Stimulated activated CD8-positive, alpha-beta memory T cell treated with anti-CD3 and anti-CD28 coated beads, Interleukin-4, amount 100 ng/mL, for 4 hours (primary cell): ENCODE results near the gene IL5RA.

Experiments used
- DNase-seq, 2 donors: peaks; one replicate each; pipeline ENCODE4 v3.0.0-alpha.2; 2020; ENCODE audit warnings: low read depth in 2 of 2, low spot score in 1 of 2

Gene IL5RA, protein sequence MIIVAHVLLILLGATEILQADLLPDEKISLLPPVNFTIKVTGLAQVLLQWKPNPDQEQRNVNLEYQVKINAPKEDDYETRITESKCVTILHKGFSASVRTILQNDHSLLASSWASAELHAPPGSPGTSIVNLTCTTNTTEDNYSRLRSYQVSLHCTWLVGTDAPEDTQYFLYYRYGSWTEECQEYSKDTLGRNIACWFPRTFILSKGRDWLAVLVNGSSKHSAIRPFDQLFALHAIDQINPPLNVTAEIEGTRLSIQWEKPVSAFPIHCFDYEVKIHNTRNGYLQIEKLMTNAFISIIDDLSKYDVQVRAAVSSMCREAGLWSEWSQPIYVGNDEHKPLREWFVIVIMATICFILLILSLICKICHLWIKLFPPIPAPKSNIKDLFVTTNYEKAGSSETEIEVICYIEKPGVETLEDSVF

DNA sequence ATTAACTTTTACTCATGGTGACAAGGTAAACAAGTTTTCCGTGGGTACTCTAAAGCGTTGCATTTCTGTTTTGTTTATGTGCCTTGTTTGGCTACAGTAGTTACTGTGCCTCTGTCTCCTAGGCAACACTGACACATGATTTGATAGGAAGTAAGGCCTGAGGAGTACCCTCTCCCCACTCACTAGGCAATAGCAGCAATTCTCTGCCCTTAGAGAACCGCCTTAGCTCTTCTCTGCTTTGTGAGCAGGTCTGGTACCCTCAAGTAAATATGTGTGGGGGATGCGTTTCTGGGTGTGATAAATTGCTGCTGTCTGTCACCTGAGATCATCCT, at the start of gene IL5RA:
TSS of gene IL5RA (minus strand) at position 76 of the 332 bp plus-strand sequence. CDS start 5,390 bp downstream, outside the sequence.
- DNase-seq, result no peak

GRCh38 chr3:3157484-3157883, 47.3 kb upstream of the IL5RA start:
- no peak for DNase-seq

DNA sequence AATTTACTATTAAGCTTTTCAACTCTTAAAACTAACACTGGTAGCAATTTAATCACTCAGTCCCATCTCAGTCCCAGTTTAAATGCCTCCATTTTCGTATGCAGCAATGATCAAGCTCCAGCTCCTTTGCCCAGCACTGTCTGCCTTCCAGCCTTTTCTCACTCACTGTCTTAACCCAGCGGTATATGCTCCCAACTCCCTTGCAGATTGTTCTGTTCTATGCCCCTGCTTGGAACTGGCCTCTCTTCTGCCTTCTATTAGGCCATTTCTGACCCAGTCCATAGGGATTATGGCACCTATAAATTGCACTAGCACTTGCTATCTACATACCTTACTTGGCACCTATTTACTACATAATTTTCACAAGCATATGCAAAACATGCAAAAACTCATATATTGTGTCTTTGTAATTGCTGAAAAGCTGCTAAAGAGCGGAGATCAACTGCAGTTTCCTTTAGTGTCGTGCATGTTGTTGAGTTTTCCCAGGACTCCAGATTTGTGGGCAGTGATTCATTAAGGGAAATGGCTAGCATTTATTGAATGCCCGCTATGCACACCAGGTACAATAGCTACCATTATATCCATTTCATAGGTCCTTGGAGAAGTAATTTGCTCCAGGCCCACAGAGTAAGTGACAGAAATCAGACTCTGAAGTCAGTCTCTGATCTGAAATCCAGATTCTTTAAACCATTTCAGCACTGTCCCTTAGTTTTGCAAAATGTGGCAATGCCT, 44.9 kb upstream of the IL5RA start:
- no peak for DNase-seq

- DNase-seq, result no peak
These were observed 41.3 kb upstream of the IL5RA start for GRCh38 chr3:3151513-3151912.

DNA sequence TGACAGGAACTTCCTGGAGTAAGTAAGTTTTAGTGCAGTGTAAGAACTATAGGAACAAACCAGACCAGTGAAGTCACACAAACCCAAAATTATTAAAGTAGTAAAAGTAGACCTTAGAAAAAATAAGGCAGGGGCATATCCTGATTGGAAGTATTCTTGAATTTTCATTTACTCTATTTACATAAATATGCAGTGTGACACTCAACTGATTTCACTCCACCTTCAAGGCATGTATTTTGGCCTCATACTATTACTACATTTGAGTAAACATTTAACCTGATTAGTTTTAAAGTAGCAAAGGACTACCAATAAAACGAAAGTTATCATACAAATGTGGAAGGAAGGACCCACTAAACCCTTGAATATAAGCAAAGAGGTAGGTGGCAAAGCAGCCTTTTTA, 39.4 kb upstream of the IL5RA start:
- DNase-seq, result no peak

DNA sequence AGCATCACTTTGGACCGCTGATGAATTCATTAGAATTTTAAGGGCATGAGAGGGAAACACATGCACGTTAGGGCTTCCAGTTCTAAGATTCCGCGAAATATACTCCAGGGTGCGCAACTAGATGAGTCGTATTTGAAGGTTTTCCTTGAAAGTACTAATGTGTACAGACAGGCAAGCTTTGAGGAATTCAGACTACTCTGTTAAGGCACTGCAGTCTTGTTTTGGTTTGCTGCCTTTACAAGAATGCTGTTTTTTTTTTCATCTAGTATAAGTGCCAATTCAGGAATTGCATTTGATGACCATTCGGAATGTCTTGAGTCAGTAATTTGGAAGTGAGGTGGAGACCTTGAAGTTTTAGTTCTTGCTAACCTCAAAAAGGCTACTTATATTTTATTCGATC, 35.7 kb upstream of the IL5RA start:
- no peak for DNase-seq

DNA sequence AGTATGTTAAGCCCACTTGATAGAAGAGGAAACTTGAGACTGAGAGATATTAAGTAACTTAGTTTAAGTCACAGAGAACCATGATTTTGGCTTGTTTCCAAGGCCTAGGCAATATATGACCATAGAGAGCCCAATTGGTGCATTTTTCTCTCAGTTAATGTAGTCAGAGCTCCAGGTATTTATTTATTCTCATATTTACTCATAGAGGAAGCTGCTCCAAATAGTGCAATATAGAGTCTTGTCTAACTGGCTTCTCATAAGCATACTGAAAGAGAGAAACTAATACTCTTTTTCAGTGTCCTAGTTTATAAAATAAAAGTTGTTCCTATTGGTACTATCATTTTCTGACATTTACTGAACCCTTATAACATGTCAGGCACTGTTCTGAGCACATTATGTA, 31.8 kb upstream of the IL5RA start:
- no peak for DNase-seq

GRCh38 chr3:3137526-3137925, 27.4 kb upstream of the IL5RA start:
- DNase-seq, result no peak

- no peak for DNase-seq
These were observed 24.7 kb upstream of the IL5RA start for GRCh38 chr3:3134750-3135448.

DNA sequence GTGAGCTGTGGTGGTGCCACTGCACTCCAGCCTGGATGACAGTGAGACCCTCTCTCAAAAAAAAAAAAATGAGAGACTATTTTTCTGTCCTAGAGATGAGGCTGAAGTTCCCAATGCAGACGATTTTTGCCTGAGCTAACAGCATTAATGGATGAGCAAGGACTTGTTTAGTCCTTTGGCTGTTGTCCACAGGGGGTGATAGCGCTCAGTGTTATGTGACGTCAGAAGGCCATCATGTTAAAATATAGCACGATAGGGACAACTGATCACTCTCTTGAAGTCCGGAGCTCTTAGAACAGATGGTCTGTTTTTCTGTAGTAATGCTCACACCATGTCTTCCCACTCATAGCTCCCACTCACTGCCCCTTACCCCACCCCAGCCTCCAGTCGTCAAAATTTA, 23.3 kb upstream of the IL5RA start:
- no peak for DNase-seq

- DNase-seq, result no peak
These were observed 19.4 kb upstream of the IL5RA start for GRCh38 chr3:3129579-3129978.

DNA sequence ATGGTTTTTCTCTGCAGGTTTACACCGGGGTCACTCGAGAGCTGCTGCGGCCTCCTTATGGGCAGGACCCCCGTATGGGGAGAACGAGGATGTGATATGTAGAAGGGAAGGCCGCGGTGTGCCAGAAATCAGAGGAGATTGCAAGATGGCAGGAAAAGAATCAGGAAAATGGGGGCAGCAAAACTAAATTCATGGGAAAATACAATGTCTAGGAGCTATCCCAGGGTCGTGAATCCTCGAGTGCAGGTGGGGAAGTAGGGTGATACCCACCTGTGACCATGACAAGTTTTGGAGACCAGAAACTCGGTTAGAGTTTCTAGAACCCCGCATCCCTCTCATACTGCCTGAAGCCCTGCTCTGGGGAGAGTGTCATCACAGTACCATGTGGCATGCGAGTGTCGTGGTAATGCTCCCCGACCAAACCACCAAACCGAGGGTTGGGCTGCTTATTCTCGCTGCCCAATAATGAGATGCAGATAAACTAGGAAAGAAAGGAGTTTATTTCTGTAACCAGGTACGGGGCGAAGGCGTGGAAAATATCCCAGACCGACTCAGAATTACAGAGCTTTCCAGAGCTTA, 17.3 kb upstream of the IL5RA start:
- no peak for DNase-seq

- peak; percentile 94 for DNase-seq
These were observed 16.6 kb upstream of the IL5RA start, which contains the start of gene TRNT1 for GRCh38 chr3:3126477-3127431. TSS of gene TRNT1 (plus strand) at chr3:3126940. CDS start at chr3:3129041, 2,101 bp downstream.

DNA sequence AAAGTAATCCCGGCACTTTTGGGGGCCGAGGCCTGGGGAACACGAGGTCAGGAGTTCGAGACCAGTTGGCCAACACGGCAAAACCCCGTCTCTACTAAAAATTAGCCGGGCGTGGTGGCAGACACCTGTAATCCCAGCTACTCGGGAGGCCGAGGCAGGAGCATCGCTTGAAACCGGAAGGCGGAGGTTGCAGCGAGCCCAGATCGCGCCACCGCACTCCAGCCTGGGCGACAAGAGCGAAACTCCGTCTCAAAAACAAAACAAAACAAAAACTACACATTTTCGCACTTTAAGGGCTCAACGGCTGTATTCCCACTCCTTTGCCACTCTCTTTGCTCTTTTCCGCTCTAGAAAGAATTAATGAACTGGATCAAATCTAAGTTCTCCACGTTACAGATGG, 15.8 kb upstream of the IL5RA start:
- DNase-seq, result no peak

- DNase-seq, result no peak
These were observed 9.2 kb upstream of the IL5RA start for GRCh38 chr3:3119393-3119851.

GRCh38 chr3:3117651-3118050, 7.5 kb upstream of the IL5RA start:
- DNase-seq, result no peak

GRCh38 chr3:3113042-3113709, 3.0 kb upstream of the IL5RA start:
- DNase-seq, result no peak

- no peak for DNase-seq
These were observed 681 bp upstream of the IL5RA start for GRCh38 chr3:3110749-3111361.
